PFSK-1 (cell line): Measurements from ENCODE around the gene RNASE8.

Source experiments
- FOXP2 ChIP-seq: optimal IDR thresholded peaks from 2 replicates; pipeline ENCODE3; 2011; ENCODE audit warnings: borderline replicate concordance, control low read depth, inconsistent platforms; ENCODE audit not compliant: insufficient read depth; ENCODE audit errors: extremely low read length, extremely low read depth
- POLR2AphosphoS5 ChIP-seq: IDR thresholded peaks from 2 replicates; pipeline ENCODE4 v1.6.1; 2012; ENCODE audit warnings: low read depth, mild to moderate bottlenecking, control low read depth, low read length, moderate library complexity
- REST ChIP-seq, 2 experiments: IDR thresholded peaks; 2 replicates each; pipeline versions ENCODE4 v1.6.1 to v1.8.0; 2011 to 2012; ENCODE audit warnings: low read depth in 2 of 2, low read length in 2 of 2, control low read depth in 1 of 2, inconsistent platforms in 1 of 2, mild to moderate bottlenecking in 1 of 2, moderate library complexity in 1 of 2; ENCODE audit not compliant: insufficient read depth in 1 of 2
- SIN3A ChIP-seq: IDR thresholded peaks from 2 replicates; pipeline ENCODE4 v1.6.1; 2012; ENCODE audit warnings: mild to moderate bottlenecking, low read length, moderate library complexity, borderline replicate concordance; ENCODE audit not compliant: insufficient read depth
- TAF1 ChIP-seq: IDR thresholded peaks from 2 replicates; pipeline ENCODE4 v1.6.1; 2012; ENCODE audit warnings: low read length, control low read depth, borderline replicate concordance; ENCODE audit not compliant: insufficient read depth

RNASE8 gene

GRCh38 chr14:21053184-21054122, 4.2 kb upstream of the RNASE8 start:
- TF ChIP-seq FOXP2 (no peak), REST (IDR thresholded peaks at IDR 0.05; ENCODE audit: insufficient read depth in 1 of 2, low read depth in 2 of 2, low read length in 2 of 2) (no peak), SIN3A (no peak), POLR2AphosphoS5 (no peak), TAF1 (no peak)

GRCh38 chr14:21054123-21054767, 3.4 kb upstream of the RNASE8 start:
- no peak for TF ChIP-seq SIN3A
- no peak for TF ChIP-seq FOXP2
- TF ChIP-seq REST (IDR thresholded peaks at IDR 0.05; ENCODE audit: insufficient read depth in 1 of 2, low read depth in 2 of 2, low read length in 2 of 2) = no peak
- no peak for TF ChIP-seq POLR2AphosphoS5
- no peak for TF ChIP-seq TAF1

GRCh38 chr14:21054768-21055145, 2.9 kb upstream of the RNASE8 start:
- TF ChIP-seq REST (IDR thresholded peaks at IDR 0.05; ENCODE audit: insufficient read depth in 1 of 2, low read depth in 2 of 2, low read length in 2 of 2) (no peak), SIN3A (no peak), TAF1 (no peak), POLR2AphosphoS5 (no peak), FOXP2 (no peak)

GRCh38 chr14:21055432-21056117, 2.0 kb upstream of the RNASE8 start:
- TF ChIP-seq POLR2AphosphoS5 (no peak), TAF1 (no peak), SIN3A (no peak), REST (IDR thresholded peaks at IDR 0.05; ENCODE audit: insufficient read depth in 1 of 2, low read depth in 2 of 2, low read length in 2 of 2) (no peak), FOXP2 (no peak)
